ACHN (cell line): ENCODE results near the gene ZNF35.
"Not testable (repeated sequence)": the region's sequence is repeated elsewhere in the genome, so short reads cannot be mapped to it uniquely, and the experiment has no call there.

Source experiments
- DNase-seq: peaks from one replicate; pipeline ENCODE4 v3.0.0-alpha.2; 2015
- in situ Hi-C: cut with HindIII; loops from 2 replicates; pipeline ENCODE4 v1.10.0; 2017; ENCODE audit warnings: low sequenced_read_pairs, low pct_ligation_motif_present, low pct_unique_long_range_greater_than_20kb

Gene ZNF35

GRCh38 chr3:44648564-44649229, at the start of gene ZNF35:
ZNF35 (plus strand) TSS chr3:44648732; CDS start chr3:44651068, 2,336 bp downstream.
- DNase-seq, result peak; percentile 85
- in situ Hi-C loops, result no loop called here

- in situ Hi-C loops, result no loop called here
- no peak for DNase-seq
These were observed 46.8 kb upstream of the ZNF35 start for GRCh38 chr3:44601749-44602148.

GRCh38 chr3:44612678-44613077, 35.9 kb upstream of the ZNF35 start:
- in situ Hi-C loops, result no loop called here
- no peak for DNase-seq

GRCh38 chr3:44624749-44625480, 23.6 kb upstream of the ZNF35 start, which contains the start of gene ZNF197:
ZNF197 (plus strand) TSS chr3:44625036; CDS start chr3:44629155, 4,119 bp downstream.
- peak; percentile 83 for DNase-seq
- in situ Hi-C loops, result no loop called here

GRCh38 chr3:44628716-44629115, 19.8 kb upstream of the ZNF35 start:
- no peak for DNase-seq
- in situ Hi-C loops, result no loop called here

- in situ Hi-C loops, result no loop called here
- no peak for DNase-seq
These were observed 16.3 kb upstream of the ZNF35 start for GRCh38 chr3:44632193-44632592.

- no peak for DNase-seq
- in situ Hi-C loops, result no loop called here
These were observed 6.2 kb upstream of the ZNF35 start for GRCh38 chr3:44642337-44642736.

GRCh38 chr3:44643024-44643423, 5.5 kb upstream of the ZNF35 start:
- in situ Hi-C loops, result no loop called here
- no peak for DNase-seq

GRCh38 chr3:44647771-44648170, 761 bp upstream of the ZNF35 start:
- in situ Hi-C loops, result no loop called here
- no peak for DNase-seq

- DNase-seq, result no peak
- in situ Hi-C loops, result no loop called here
These were observed 1.2 kb downstream of the ZNF35 start for GRCh38 chr3:44649709-44650108.

- DNase-seq, result no peak
- in situ Hi-C loops, result no loop called here
These were observed 5.5 kb downstream of the ZNF35 start for GRCh38 chr3:44654039-44654438.

- no peak for DNase-seq
- in situ Hi-C loops, result no loop called here
These were observed 10.5 kb downstream of the ZNF35 start for GRCh38 chr3:44659015-44659414.

GRCh38 chr3:44659434-44659833, 10.9 kb downstream of the ZNF35 start:
- in situ Hi-C loops, result no loop called here
- no peak for DNase-seq

- no peak for DNase-seq
- in situ Hi-C loops, result no loop called here
These were observed 12.7 kb downstream of the ZNF35 start for GRCh38 chr3:44661189-44661588.

GRCh38 chr3:44665173-44665572, 16.6 kb downstream of the ZNF35 start:
- DNase-seq, result no peak
- in situ Hi-C loops, result no loop called here

- no peak for DNase-seq
- in situ Hi-C loops, result no loop called here
These were observed 17.8 kb downstream of the ZNF35 start for GRCh38 chr3:44666346-44666745.

- in situ Hi-C loops, result no loop called here
- no peak for DNase-seq
These were observed 21.2 kb downstream of the ZNF35 start for GRCh38 chr3:44669760-44670159.

- in situ Hi-C loops, DNase-seq: not testable (repeated sequence)
These were observed 24.9 kb downstream of the ZNF35 start for GRCh38 chr3:44673466-44673865.

GRCh38 chr3:44674211-44674610, 25.7 kb downstream of the ZNF35 start:
- in situ Hi-C loops, result no loop called here
- no peak for DNase-seq

- DNase-seq, result no peak
- in situ Hi-C loops, result no loop called here
These were observed 30.1 kb downstream of the ZNF35 start for GRCh38 chr3:44678480-44679116.
